ENCODE results near the gene SLCO3A1. TPM values are rescaled to one million over a fixed set of nuclear protein-coding genes. Genes with fewer than 3 reads are reported as not detected.

SLCO3A1 gene
- total RNA-seq, 4 donors from 2014 or later: 23.1 to 62.8 (median 35.1) TPM

GRCh38 chr15:91911844-91912243 is 58.3 kb downstream of the SLCO3A1 start:
- intact Hi-C loops (cut with DNase I; ENCODE audit: low total_unique reads): no loop called here

DNA sequence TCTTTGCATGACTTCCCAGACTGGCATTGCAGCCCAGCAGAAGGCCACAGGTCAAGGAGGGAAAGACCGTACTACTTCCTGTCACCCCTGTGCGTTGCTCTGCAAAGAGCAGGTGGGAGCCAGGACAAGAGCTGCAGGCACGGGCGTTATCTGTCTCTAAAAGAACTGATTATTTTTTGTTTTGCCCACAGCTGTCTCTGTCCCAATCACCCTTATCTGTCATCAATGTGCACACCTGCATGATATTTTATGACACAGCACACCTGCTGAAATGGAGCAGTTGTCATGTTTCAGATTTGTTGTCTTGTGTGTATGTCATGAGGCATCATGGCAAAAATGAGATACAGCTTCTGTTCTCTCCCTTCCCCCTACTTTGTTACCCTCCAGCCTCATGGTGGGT is 58.8 kb downstream of the SLCO3A1 start:
- WGBS, 2 donors: 62 to 69% methylated on average over 4 of the region's 4 CpGs
- DNase-seq (ENCODE audit: low spot score in 2 of 2): peak in 1 of 2 donors; percentile 32
- H3K4me3 ChIP-seq (ENCODE audit: low read depth, poor library complexity, severe bottlenecking): no peak overlapping the region
- intact Hi-C loops (cut with DNase I; ENCODE audit: low total_unique reads): no loop called here
- TF ChIP-seq POLR2A (IDR thresholded peaks at IDR 0.05): no peak
- TF ChIP-seq, protein P1, sequence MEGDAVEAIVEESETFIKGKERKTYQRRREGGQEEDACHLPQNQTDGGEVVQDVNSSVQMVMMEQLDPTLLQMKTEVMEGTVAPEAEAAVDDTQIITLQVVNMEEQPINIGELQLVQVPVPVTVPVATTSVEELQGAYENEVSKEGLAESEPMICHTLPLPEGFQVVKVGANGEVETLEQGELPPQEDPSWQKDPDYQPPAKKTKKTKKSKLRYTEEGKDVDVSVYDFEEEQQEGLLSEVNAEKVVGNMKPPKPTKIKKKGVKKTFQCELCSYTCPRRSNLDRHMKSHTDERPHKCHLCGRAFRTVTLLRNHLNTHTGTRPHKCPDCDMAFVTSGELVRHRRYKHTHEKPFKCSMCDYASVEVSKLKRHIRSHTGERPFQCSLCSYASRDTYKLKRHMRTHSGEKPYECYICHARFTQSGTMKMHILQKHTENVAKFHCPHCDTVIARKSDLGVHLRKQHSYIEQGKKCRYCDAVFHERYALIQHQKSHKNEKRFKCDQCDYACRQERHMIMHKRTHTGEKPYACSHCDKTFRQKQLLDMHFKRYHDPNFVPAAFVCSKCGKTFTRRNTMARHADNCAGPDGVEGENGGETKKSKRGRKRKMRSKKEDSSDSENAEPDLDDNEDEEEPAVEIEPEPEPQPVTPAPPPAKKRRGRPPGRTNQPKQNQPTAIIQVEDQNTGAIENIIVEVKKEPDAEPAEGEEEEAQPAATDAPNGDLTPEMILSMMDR (IDR thresholded peaks at IDR 0.05): no peak

More at GRCh38 chr15:91911844-91912243, 58.3 kb downstream of the SLCO3A1 start:
- no peak for TF ChIP-seq POLR2A (IDR thresholded peaks at IDR 0.05)
- TF ChIP-seq, protein P1 (IDR thresholded peaks at IDR 0.05): no peak
- DNase-seq (ENCODE audit: low spot score in 2 of 2): no peak
- WGBS, 2 donors: 70 to 81% methylated on average over 7 of the region's 7 CpGs
- no peak overlapping the region for H3K4me3 ChIP-seq (ENCODE audit: low read depth, poor library complexity, severe bottlenecking)

DNA sequence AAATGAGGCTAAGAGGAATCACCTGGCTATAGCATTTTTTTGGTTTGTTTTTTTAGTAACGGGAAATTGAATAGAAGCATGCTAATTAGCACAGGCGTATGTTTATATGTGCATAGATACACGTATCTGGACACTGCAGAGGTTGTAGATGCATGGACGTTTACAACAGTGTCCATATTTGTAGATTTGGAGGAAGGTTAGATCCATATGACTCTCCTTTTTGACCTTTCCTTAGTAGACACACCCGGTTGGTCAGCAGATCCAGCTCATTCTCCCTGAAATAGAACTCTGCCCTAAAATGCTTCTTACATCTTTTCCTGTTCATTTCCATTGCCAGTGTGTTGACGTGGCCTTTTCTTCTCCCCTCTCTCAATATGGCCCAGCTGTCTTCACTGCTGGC is 60.1 kb downstream of the SLCO3A1 start:
- no peak for TF ChIP-seq POLR2A (IDR thresholded peaks at IDR 0.05)
- TF ChIP-seq, protein P1 (IDR thresholded peaks at IDR 0.05): no peak
- intact Hi-C loops (cut with DNase I; ENCODE audit: low total_unique reads): no loop called here
- WGBS, 2 donors: 55 to 66% methylated on average over 6 of the region's 6 CpGs
- no peak overlapping the region for H3K4me3 ChIP-seq (ENCODE audit: low read depth, poor library complexity, severe bottlenecking)
- peak in 1 of 2 donors; percentile 9 for DNase-seq (ENCODE audit: low spot score in 2 of 2)

- intact Hi-C loops (cut with DNase I; ENCODE audit: low total_unique reads): no loop called here
- no peak overlapping the region for H3K4me3 ChIP-seq (ENCODE audit: low read depth, poor library complexity, severe bottlenecking)
- TF ChIP-seq, protein P1 (IDR thresholded peaks at IDR 0.05): no peak
- no peak for TF ChIP-seq POLR2A (IDR thresholded peaks at IDR 0.05)
- 80 to 83% methylated on average over 10 of the region's 10 CpGs for WGBS, 2 donors
- peak in 1 of 2 donors; percentile 66 for DNase-seq (ENCODE audit: low spot score in 2 of 2)
These were observed 62.1 kb downstream of the SLCO3A1 start for GRCh38 chr15:91915576-91915975.

DNA sequence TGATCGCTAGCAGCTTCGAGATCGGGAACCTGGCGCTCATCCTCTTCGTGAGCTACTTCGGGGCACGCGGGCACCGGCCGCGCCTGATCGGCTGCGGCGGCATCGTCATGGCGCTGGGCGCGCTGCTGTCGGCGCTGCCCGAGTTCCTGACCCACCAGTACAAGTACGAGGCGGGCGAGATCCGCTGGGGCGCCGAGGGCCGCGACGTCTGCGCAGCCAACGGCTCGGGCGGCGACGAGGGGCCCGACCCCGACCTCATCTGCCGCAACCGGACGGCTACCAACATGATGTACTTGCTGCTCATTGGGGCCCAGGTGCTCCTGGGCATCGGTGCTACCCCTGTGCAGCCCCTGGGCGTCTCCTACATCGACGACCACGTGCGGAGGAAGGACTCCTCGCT is 62.5 kb downstream of the SLCO3A1 start:
- peak in 1 of 2 donors; percentile 83 for DNase-seq (ENCODE audit: low spot score in 2 of 2)
- WGBS, 2 donors: 94 to 97% methylated on average over 44 to 48 of the region's 48 CpGs
- no peak for TF ChIP-seq POLR2A (IDR thresholded peaks at IDR 0.05)
- TF ChIP-seq, protein P1 (IDR thresholded peaks at IDR 0.05): no peak
- no peak overlapping the region for H3K4me3 ChIP-seq (ENCODE audit: low read depth, poor library complexity, severe bottlenecking)
- intact Hi-C loops (cut with DNase I; ENCODE audit: low total_unique reads): no loop called here

- no peak overlapping the region for H3K4me3 ChIP-seq (ENCODE audit: low read depth, poor library complexity, severe bottlenecking)
- intact Hi-C loops (cut with DNase I; ENCODE audit: low total_unique reads): no loop called here
- 78 to 95% methylated on average over 4 of the region's 4 CpGs for WGBS, 2 donors
- peak in 1 of 2 donors; percentile 64 for DNase-seq (ENCODE audit: low spot score in 2 of 2)
- TF ChIP-seq POLR2A (IDR thresholded peaks at IDR 0.05): no peak
- TF ChIP-seq, protein P1 (IDR thresholded peaks at IDR 0.05): no peak
These were observed 64.3 kb downstream of the SLCO3A1 start for GRCh38 chr15:91917686-91918360.
